H54 (cell line): ENCODE data around the gene ATAD1.
A peak's percentile ranks its signal among the peaks of the same experiment; 100 is the strongest.
"Not testable (repeated sequence)": the region's sequence is repeated elsewhere in the genome, so short reads cannot be mapped to it uniquely, and the experiment has no call there.

ENCODE experiments used
- DNase-seq: peaks from one replicate; pipeline ENCODE4 v3.0.0; 2011; ENCODE audit warnings: low spot score, mixed read lengths; ENCODE audit not compliant: insufficient read length
- FAIRE-seq: peaks from 3 replicates; lab custom pipeline; 2011; peaks lifted over from hg19 to GRCh38; lab: Jason Lieb, UNC
- POLR2A ChIP-seq: IDR thresholded peaks from 2 replicates; pipeline ENCODE4 v1.6.1; 2011; ENCODE audit warnings: low read depth, mild to moderate bottlenecking, low read length

Gene ATAD1

GRCh38 chr10:87803328-87803727 is 14.7 kb downstream of the ATAD1 start:
- no peak for DNase-seq
- no peak for FAIRE-seq
- no peak for TF ChIP-seq POLR2A

GRCh38 chr10:87801813-87802435 is 16.1 kb downstream of the ATAD1 start:
- DNase-seq, FAIRE-seq: not testable (repeated sequence)

- TF ChIP-seq POLR2A: no peak
- no peak for DNase-seq
- no peak for FAIRE-seq
Observed at GRCh38 chr10:87799860-87800259, 18.2 kb downstream of the ATAD1 start.

- FAIRE-seq (peak; percentile 55), DNase-seq (no peak)
- TF ChIP-seq POLR2A: no peak
Observed at GRCh38 chr10:87798082-87798481, 19.9 kb downstream of the ATAD1 start.

GRCh38 chr10:87794285-87794684 is 23.7 kb downstream of the ATAD1 start:
- TF ChIP-seq POLR2A: no peak
- FAIRE-seq (peak; percentile 71), DNase-seq (no peak)

GRCh38 chr10:87790185-87790584 is 27.8 kb downstream of the ATAD1 start:
- FAIRE-seq: peak; percentile 82
- no peak for DNase-seq
- TF ChIP-seq POLR2A: no peak

- FAIRE-seq (no peak), DNase-seq (no peak)
- TF ChIP-seq POLR2A: no peak
Observed at GRCh38 chr10:87786421-87786820, 31.6 kb downstream of the ATAD1 start.

- no peak for FAIRE-seq
- no peak for DNase-seq
- no peak for TF ChIP-seq POLR2A
Observed at GRCh38 chr10:87782721-87783120, 35.3 kb downstream of the ATAD1 start.

- TF ChIP-seq POLR2A: no peak
- FAIRE-seq: peak; percentile 36
- no peak for DNase-seq
Observed at GRCh38 chr10:87781545-87781944, 36.5 kb downstream of the ATAD1 start.

- no peak for TF ChIP-seq POLR2A
- FAIRE-seq (no peak), DNase-seq (no peak)
Observed at GRCh38 chr10:87776328-87776727, 41.7 kb downstream of the ATAD1 start.

GRCh38 chr10:87775766-87776165 is 42.3 kb downstream of the ATAD1 start:
- peak; percentile 91 for FAIRE-seq
- TF ChIP-seq POLR2A: no peak
- no peak for DNase-seq

GRCh38 chr10:87771871-87772500 is 46.0 kb downstream of the ATAD1 start:
- no peak for TF ChIP-seq POLR2A
- DNase-seq: no peak
- FAIRE-seq: peak; percentile 81

- peak; percentile 100 for FAIRE-seq
- TF ChIP-seq POLR2A: no peak
- no peak for DNase-seq
Observed at GRCh38 chr10:87767253-87767652, 50.8 kb downstream of the ATAD1 start.

GRCh38 chr10:87765666-87766376 is 52.2 kb downstream of the ATAD1 start:
- FAIRE-seq: no peak

More at GRCh38 chr10:87765666-87766376, 52.2 kb downstream of the ATAD1 start:
- DNase-seq: no peak
- TF ChIP-seq POLR2A: no peak
